ENCODE measurements around the gene ADAMTS7.
"Not testable (repeated sequence)": the region's sequence is repeated elsewhere in the genome, so short reads cannot be mapped to it uniquely, and the experiment has no call there.

The ADAMTS7 gene

GRCh38 chr15:78779176-78779785 lies 32.0 kb downstream of the ADAMTS7 start:
- not testable (repeated sequence) for DNase-seq

GRCh38 chr15:78778422-78778821 lies 32.8 kb downstream of the ADAMTS7 start:
- DNase-seq: no peak

GRCh38 chr15:78777953-78778345 lies 33.3 kb downstream of the ADAMTS7 start:
- not testable (repeated sequence) for DNase-seq

DNA sequence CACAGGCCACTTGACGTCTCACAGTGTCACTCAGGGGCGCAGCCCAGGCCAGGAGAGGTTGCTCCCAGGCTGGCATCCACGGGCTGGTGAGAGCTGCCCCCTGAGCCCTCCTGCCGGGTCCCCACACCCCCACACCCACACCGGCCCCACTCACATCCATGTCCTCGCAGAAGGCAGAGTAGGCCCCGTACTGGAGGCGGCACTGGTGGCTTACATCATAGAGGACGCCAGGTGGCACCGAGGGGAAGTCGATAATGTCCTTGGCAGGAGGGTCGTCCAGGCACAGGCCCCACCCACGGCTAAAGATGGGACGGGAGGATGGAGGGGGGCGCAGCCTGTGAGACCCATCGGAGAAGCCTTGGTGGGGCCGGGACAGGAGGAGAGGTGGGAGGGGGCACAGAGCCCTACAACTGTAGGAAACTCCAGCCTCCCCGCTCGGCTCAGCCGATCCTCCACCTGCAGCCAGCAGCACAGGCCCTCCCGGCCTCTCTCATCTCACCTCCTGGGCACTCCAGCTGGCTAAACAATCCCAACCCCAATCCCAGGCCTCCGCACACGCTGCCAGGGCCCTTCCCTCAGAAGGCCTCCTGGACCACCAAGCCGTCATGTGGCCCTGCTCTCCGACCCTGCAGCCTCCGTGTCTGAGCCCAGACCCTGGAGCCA lies 33.8 kb downstream of the ADAMTS7 start:
- DNase-seq: not testable (repeated sequence)

- not testable (repeated sequence) for DNase-seq
Observed at GRCh38 chr15:78776046-78776925, 35.0 kb downstream of the ADAMTS7 start.

DNA sequence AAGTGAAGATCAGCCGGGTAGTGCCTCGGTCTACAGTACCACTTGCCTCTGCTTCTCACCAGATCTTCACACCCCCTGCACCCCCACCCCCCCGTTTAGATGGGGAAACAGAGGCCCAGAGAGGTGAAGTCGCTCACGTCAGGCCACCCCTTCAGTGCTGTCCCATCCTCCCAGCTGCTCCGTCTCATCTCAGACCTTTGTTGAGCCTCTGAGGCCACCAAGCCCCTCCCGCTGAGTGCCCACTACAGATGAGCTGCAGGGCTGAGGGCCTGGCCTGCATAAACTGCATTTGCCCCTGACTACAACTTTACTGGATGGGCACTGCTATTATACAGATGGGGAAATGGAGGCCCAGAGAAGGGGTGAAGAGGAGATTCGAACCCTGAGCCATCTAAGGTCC lies 35.8 kb downstream of the ADAMTS7 start:
- DNase-seq: no peak

GRCh38 chr15:78774451-78774990 lies 36.7 kb downstream of the ADAMTS7 start:
- not testable (repeated sequence) for DNase-seq

DNA sequence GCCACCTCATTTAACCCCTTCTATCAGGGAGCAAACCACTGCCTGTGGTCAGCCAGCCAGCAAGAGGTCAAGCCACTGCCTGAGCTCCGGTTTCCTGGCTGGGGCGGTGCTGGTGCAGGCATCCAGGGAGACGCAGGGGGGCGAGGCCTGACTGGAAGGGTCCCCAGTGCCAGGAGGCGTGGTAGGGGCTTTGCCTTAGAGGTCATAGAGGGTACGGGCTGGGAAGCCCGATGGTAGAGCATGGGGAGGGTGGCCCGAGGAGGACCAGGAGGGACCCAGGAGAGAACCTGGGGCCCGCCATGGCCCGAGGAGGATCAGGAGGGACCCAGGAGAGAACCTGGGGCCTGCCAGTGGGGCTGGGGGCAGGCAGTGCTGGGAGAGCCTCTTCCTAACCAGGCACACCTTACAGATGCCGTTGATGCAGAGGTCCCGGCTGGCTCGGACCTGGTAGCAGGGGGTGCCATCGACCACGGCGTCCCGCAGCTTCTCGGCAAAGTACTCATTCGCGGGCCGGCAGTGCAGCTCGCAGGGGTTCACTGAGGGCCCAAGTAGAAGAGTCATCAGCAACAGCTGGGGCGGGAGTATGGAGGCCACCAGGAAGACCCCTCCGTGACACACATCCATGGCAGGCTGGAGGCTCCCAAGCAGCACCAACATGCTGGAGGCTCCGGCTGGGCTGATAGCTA lies 37.4 kb downstream of the ADAMTS7 start:
- DNase-seq: not testable (repeated sequence)

DNA sequence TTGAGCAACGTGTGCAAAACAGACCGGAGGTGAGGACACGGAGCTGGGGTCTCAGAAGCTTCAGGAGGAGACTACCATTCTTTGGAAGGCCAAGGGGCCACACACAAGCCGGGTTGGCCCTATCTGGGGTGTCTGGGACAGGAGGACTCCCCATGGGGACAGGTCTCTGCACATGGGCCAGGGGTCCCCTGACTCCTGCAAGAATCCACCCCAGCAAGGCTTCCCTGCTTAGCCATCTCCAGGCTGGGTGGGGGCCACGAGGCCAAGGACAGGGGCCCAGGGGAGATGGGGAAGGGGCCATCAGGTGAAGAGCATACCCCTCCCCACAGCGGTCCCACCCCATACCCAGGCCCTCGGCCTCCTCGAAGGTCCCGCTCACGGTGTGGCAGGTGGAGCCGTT lies 38.5 kb downstream of the ADAMTS7 start:
- no peak for DNase-seq

DNA sequence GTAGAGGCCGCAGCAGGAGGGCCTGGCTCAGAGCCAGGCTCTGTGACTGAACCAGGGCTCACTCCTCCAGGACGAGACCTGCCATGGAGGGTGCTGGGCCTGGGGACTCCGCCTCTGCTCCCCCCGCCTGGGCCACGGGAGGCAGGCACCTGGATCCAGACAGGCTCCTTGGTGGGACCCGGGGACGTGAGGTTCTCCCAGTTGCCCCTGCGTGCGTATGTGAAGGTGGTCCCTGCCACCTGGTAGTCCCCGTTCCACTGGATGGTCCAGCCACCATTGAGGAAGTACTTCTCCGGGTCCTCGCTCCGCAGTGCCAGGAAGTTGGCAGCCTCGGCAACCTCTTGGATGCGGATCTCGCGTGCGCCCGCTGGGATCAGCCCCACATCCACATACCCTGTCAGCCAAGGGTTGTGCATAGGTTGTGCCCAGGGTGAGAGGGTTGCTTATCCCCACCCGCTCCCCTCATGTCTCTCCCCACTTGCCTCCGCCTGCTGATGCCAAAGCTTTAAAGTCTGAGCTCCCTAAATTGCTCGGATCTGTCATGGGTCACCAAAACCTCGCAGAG lies 39.7 kb downstream of the ADAMTS7 start:
- DNase-seq: not testable (repeated sequence)

GRCh38 chr15:78771020-78771419 lies 40.2 kb downstream of the ADAMTS7 start:
- not testable (repeated sequence) for DNase-seq

- not testable (repeated sequence) for DNase-seq
Observed at GRCh38 chr15:78769473-78770225, 41.6 kb downstream of the ADAMTS7 start.

GRCh38 chr15:78768531-78769408 lies 42.5 kb downstream of the ADAMTS7 start:
- DNase-seq: no peak

- DNase-seq: no peak
Observed at GRCh38 chr15:78768096-78768495, 43.2 kb downstream of the ADAMTS7 start.

GRCh38 chr15:78767331-78767951 lies 43.8 kb downstream of the ADAMTS7 start:
- DNase-seq: no peak

GRCh38 chr15:78766641-78767071 lies 44.6 kb downstream of the ADAMTS7 start:
- not testable (repeated sequence) for DNase-seq

- DNase-seq: no peak
Observed at GRCh38 chr15:78766041-78766440, 45.2 kb downstream of the ADAMTS7 start.

- DNase-seq: not testable (repeated sequence)
Observed at GRCh38 chr15:78765154-78765860, 46.0 kb downstream of the ADAMTS7 start.
